GF-D8 (cell line): ENCODE measurements around the gene TPRN.

ENCODE experiments used
- DNase-seq: peaks from one replicate; lab custom pipeline; 2025; lab: John Stamatoyannopoulos, UW

Gene TPRN

DNA sequence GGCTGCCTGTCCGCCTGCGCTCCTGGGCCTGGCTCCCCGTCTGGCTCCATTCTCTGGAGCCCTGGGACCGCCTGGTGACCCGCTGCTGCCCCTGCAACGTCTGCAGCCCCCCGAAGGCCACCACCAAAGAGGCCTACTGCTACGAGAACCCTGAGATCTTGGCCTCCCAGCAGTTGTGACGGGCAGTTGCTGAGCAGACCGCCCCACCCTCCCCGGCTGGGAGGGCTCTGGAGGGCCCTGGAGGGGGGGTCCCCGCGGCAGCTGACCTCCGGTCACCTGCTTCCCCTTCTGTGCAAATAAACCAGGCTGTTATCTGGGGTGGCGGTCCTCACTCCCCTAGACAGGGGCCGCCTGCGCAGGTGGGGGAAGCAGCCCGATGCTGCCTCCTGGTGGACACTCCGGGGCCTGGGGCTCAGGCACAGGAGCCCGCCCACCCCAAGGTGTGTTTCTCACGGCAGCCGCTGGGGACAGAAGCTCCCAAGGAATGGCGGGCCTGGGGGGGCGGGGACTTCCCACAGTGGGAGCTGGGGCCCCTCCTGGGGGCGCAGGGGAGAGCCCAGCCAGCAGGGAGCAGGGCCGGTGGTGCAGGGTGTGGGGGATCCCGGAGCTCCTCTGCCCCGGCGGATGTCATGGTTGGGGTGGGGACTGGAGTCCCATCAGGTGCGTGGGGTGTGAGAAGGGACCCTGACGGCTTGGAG is 35.8 kb upstream of the TPRN start:
- peak; percentile 35 for DNase-seq

DNA sequence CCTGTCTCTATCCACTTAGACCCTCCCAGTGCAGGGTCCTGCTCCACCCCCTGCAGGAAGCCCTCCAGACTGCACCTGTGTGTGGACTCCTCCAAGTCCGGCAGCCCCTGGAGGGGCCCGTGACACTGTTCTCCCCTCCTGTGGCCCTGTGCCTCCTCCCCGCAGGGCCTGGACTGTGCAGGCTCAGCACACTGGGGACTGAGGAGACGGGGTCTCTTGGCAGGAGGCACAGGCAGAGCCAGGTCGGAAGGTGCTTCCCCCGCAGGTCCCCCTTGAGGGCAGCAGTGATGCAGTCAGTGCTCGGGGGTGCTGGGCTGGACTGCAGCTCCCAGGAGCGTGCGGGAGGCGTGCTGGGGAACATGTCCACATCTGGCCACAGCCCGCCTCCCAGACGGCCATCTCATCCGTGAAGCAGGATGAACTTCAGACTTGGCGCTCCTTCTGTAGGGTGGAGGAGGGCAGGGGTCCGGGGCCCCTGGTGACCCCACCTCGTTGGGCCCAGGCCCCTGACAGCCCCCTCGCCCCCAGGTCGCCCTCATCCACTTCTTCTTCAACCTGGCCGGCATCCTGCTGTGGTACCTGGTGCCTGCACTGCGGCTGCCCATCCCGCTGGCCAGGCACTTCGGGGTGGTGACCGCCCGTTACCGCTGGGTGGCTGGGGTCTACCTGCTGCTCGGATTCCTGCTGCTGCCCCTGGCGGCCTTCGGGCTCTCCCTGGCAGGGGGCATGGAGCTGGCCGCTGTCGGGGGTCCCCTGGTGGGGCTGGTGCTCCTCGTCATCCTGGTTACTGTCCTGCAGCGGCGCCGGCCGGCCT is 35.1 kb upstream of the TPRN start:
- no peak for DNase-seq

DNA sequence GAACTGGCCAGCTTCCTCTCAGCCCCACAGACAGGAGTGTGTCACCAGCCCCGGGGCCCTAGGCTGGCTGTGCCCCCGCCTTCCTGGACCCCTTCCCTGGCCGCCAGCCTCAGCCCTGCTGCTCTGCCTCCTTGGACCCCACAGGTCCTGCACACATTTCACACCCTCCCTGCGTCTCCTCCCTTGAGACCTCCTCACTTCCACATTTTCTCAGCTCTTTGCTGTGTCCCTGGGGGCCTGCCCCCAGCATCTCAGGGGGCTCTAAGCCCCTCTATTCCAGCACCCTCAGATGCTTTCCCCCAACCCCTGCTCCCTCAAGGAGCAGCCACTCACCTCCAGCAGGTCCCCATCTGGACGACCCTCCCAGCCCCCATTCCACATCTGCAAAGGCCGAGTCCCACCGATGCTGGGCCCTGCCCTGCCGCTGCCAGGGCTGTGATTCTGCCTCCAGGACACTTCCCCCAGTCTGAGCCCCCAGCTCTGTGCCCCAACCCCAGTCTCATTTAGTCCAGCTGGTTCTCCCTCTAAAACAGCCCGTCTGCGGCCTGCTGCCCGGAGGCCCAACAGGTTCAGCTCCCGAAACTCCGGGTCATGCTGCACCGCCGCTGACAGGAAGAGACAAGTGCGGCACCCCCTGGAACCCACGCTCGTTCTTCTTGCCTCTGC is 34.4 kb upstream of the TPRN start:
- no peak for DNase-seq

DNA sequence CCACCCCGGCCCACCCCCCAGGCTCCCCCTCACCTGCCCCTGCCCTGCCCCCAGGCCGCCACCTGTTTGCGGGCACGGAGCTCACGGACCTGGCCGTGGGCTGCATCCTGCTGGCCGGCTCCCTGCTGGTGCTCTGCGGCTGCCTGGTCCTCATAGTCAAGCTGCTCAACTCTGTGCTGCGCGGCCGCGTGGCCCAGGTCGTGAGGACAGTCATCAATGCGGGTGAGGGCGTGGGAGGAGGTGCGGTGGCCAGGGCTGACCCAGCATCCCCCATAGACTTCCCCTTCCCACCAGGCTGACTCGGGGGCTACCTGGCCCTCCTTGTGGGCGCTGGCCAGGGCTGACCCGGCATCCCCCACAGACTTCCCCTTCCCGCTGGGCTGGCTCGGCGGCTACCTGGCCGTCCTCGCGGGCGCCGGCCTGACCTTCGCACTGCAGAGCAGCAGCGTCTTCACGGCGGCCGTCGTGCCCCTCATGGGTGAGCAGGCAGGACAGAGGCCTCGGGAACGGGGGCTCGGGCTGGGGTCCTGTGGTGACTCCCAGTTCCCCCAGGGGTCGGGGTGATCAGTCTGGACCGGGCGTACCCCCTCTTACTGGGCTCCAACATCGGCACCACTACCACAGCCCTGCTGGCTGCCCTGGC is 33.6 kb upstream of the TPRN start:
- DNase-seq = no peak

DNA sequence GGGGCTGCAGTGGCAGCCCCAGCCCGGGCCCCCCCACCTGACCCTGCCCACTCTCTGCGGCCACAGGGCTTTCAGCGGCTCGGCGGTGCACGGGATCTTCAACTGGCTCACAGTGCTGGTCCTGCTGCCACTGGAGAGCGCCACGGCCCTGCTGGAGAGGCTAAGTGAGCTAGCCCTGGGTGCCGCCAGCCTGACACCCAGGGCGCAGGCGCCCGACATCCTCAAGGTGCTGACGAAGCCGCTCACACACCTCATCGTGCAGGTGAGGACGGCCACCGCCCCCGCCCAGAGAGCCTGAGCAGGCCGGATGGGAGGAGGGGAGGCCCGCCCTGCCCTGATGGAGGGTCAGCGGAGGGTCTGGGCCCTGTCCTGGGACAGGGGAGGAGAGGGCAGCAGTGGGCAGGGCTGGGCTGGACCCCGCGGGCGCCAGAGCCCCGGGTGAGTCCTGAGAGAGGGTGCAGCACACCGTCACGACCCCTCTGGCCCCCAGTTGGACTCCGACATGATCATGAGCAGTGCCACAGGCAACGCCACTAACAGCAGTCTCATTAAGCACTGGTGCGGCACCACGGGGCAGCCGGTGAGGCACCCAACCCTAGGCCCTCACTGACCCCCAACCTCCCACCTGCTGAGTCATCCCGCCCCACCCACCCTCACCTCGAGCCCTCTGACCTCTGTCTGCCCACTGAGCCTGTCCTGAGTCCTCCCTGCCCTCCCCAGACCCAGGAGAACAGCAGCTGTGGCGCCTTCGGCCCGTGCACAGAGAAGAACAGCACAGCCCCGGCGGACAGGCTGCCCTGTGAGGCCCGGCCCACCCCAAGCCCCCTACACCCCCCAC is 32.8 kb upstream of the TPRN start:
- DNase-seq = no peak

DNA sequence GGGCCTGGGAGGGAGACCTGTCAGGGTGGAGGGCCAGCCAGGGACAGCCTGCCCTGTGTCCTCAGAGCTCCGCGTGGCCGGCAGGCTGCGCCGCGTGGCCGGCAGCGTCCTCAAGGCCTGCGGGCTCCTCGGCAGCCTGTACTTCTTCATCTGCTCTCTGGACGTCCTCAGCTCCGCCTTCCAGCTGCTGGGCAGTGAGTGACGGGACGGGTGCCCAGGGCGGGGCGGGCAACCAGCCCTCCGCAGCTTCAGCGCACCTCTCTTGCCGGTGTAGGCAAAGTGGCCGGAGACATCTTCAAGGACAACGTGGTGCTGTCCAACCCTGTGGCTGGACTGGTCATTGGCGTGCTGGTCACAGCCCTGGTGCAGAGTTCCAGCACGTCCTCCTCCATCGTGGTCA is 32.0 kb upstream of the TPRN start:
- DNase-seq = no peak

DNA sequence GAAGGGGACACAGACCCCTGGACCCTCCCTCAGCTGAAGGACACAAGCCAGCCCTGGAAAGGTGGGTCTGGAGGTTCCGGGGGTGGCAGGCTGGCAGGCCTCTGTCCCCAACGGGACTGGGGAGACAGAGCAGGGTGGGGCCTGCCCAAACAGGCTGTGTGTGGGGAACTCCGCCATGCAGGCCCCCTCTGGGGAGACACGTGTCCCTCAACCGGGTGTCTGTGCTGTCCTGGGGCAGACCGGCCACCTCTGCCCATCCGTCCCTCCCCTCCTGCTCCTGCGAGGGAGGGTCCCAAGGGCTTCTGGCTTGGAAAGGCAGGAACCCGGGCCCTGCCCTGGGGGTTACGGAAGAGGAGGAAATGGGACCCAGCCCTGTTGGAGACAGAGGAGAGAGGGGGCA is 31.6 kb upstream of the TPRN start:
- DNase-seq = no peak

DNA sequence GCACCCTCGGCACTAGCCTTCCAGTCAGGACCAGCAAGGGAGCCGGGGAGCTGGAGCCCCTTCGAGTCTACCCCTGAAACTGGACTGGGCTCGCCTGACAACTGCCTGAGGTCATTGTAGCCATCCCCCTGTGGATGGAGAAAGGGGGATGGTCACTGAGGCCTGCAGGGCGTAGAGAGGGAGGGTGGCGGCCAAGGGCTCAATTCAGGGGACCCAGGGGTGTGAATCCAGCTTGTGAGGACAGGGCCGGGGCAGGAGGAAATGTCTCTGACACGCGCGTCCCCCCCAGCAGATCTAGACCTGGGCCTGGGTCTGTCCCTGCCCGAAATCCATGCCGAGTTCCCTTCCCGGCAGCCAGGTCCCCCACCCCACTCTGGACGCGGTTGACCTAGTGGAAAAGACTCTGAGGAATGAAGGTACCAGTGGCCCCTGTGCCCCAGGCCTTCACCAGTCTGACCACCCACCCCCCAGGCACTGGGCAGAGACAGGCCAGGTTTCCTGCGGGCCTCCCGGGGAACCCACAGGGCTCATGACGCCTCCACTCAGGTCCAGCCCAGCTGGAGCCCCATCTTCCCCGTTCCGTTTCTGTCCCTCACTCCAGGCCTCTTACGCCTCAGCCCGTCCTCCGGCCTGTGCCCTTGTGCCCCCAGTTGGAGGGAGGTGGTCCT is 31.0 kb upstream of the TPRN start:
- DNase-seq = no peak

DNA sequence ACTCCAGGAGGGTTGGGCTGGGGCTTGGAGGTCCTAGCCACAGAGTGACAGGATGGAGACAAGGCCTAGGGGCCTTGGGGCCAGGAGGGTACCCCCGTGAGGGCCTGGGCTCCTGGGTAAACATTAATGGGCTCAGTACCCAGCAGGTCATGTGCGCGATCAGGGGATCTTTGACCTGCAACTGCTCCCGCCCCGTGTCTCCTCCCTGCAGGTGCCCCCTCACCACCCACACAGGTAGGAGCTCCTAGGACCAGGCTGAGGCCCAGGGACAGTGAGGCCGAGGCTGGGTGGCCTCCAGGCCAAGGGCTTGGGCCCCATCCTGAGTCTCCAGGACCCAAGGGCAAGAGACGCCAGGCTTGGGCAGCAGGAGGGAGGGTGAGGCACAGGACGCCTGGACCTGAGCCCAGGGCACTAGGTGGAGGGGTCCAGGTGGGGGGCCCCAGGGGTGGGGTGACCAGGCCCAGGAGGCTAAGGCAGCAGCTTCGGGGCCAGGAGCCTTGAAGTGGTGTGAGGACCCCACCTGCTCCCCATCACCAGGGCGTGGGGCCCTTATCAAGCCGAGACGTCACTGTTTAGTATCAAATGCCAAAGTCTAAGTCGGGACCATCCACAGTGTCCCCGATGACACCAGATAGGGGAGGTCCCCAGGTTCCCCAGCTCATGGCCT is 30.3 kb upstream of the TPRN start, which contains the start of gene SLC34A3:
Gene SLC34A3, plus strand, starts transcription at position 197 of the 667 bp plus-strand sequence. CDS start 802 bp downstream, outside the sequence.
- DNase-seq = no peak

DNA sequence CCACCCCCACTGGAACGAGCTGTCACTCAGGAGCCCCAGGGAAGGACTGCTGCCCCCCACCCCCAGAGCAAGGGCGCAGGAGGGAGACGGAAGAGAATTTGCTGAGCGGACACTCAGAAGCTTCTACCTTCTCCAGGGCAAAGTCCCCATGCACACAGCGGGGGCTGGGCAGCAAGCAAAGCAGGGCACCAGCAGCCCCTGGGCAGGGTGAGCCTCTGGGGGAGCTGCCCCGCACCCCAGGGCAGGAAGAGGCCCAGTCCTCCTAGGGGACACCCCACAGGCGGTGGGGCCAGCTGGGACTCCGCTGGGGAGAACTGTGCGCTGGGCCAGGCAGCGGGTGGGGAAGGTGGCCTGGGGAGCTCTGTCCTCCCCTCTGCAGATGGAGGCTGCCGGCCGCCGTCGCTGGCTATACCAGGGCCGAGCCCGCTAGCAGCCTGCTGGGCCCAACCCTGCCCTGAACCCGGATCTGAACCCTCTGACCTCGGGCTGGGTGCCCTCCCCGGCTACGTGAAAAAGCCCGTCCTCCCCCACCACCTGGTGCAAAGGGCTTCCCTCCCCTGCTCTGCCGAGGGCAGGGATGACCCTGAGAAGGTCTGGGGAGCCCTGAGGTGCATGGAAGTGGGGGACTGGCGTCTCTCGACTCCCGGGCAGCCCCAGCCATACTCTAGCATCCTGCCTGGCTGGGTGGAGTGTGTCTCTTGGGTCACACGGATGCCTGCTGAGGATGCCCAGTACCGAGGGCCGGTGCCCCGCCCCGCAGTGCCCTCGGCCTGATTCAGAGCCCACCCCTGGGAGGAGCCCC is 29.6 kb upstream of the TPRN start:
- no peak for DNase-seq

DNA sequence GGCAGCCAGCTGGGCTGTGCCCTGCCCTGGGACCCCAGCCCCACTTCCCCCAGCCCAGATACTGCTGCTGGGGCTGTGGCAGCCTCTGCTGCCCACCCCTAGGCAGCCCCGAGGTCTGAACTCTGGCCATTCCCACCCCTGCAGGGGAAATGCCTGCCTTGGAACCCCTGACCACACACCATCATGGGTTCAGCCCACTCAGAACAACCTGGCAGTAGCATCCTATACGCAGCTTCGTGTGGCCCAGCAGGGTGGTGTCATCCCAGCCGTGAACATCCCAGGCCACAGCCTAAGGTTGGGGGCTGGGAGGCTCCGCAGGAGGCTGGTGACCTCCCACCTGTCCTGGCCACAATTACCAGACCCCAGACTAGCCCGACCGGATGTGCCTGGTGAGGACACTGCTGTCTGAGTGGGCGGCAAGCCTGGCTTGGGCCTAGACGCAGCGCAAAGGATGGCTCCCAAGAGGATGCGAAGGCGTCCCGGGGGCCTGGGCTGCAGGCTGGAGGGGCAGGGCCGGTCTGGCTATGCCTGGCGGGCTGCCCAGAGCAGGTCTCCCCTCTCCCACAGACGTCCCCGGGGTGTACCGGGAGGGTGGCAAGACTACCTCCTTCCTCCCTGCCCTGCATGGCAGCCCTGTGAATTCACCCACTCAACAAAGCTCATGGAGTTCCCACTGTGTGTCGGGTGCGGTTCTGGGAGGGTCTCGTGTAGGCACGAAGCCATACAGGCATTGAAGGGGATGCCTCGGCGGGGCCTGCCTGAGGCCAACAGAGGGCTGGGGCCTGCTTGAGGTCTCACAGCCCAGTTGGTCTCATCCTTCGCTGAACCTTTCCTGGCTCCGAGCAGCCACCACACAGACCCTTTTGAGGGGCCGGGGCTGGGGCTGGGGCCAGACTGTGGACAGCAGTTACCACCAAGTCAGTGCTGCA is 28.7 kb upstream of the TPRN start:
- DNase-seq = no peak

DNA sequence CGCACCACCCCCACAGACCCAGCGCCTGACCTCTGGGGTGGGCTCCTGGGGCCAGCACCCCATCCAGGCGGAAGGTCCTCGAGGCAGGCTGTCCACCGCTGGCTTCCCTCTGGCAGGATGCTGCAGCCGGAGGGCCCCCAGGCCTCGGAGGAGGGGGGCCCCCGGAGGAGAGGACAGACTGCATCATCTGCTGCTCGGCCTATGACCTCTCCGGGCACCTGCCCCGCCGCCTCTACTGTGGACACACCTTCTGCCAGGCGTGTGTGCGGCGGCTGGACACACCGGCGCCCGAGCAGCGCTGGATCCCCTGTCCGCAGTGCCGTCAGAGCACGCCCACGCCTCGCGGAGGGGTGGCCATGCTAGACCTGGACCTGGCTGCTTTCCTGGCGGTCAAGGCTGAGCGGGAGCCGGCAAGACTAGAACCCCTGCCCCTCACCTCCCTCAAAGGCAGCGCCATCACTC is 28.0 kb upstream of the TPRN start:
- no peak for DNase-seq

DNA sequence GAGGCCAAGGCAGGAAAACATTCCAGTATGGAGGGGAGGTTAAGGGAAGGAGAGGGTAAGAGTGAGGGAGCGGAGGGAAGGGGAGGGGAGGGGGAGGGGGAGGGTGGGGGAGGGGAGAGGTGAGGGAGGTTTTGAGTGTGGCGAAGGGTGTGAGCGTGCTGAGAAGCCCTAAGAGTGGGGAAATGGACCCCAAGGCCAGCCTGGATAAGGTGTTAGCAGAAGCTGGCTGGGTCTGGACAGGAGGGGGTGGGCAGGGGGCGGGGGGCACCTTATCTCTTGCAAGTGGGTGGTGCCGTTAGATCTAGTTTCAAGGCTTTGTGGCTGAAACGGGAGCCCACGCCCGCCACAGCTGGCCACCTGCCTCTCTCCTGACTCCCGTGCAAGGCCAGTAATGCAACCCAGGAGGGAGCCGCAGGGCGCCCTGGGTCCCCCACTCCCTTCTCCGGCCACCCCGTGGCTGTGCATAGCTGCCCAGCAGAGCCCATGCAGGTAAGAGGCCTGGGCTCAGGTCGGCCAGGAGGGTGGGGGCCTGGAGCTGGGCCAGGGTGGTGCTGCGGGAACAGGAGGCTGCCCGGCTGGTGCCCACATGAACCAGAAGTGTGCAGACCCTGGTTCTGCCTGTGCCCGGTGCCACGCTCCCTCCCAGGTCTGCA is 27.4 kb upstream of the TPRN start:
- no peak for DNase-seq

DNA sequence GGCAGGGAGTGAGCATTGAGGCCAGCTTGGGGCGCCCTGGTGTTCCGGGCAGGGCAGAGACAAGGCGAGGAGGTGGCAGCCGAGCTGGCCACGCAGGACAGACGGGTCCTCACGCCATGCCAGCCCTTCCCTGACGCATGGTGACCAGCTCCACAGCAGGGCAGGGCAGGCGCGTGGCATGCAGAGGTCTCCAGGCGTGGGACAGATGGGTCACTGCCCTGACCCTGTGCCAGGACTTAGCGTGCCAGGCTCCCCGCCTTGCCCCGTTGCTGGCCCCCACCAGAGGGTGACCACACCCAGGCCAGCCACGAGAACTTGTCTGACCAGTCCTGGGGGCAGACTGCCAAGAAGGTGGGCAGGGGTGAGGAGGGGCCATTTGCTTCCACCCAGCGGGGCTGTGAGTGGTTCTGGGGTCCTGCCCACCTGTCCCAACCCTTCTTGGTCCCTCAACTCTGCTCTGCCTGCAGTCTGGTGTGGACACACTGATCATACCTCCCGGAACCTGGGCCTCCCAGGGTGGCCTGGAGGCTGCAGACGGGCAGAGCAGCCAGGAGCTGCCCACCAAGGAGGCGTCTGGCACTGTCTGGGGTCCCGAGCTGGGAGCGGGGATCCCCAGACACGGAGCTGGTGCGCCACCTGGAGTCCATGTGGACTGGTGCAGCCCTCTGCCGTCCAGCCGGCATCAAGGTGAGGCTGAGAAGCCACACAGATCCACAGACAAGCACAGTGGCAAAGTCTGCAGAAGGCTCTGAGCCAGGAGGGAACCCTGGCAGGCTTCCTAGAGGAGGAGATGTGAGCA is 26.7 kb upstream of the TPRN start, which contains the start of gene RNF224:
Gene RNF224, plus strand, starts transcription at position 449 of the 799 bp plus-strand sequence. CDS start 834 bp downstream, outside the sequence.
- DNase-seq = no peak

DNA sequence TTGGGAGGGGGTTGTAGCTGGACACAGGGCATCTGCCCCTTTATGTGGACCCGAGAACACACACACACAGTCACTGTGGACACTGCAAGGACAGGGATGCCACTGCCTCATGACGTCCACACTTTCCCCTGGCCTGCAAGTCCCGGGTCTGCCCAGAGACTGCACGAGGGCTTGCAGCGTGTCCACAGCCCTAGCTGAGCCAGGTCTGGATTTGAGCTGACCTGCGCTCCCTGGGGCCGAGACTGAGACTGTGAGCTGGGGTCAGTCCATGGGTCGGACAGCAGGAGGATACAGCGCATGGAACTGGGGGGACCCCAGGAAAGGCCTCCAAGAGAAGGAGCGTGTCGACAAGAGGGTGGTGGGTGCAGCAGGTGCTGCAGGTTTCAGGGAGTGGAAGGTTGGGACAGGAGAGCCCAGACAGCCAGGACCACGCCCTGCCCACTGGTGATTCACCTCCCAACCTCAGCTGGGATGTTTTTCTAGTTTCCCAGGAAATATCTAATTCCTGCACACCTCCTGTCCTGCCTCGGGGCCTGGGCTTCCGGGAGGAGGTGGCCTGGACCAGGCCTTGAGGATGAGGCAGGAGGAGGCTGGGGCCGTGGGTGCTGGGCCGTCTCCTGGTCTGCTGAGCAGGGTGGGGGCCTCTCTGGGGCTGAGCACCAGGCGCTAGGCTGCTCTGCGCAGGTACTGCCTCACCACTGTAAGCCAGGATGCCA is 26.0 kb upstream of the TPRN start:
- DNase-seq = no peak

DNA sequence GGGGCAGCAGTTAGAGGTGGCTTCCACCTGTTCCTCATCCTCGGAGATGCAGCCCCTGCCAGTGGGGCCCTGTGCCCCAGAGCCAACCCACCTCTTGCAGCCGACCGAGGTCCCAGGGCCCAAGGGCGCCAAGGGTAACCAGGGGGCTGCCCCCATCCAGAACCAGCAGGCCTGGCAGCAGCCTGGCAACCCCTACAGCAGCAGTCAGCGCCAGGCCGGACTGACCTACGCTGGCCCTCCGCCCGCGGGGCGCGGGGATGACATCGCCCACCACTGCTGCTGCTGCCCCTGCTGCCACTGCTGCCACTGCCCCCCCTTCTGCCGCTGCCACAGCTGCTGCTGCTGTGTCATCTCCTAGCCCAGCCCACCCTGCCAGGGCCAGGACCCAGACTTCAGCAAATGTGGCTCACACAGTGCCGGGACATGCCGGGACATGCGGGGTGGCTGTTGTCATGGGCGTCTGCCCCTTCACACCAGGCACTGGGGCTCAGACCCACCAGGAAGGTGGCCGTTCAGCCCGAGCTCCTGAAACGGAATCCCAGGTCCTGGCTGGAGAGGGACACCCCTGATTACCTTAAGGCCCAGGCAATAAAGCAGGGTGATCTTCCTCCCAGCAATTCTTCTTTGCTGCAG is 25.3 kb upstream of the TPRN start:
- no peak for DNase-seq
